Fibroblast of lung (primary cell): ENCODE measurements around the gene SPATA33.
"Not testable (repeated sequence)": the region's sequence is repeated elsewhere in the genome, so short reads cannot be mapped to it uniquely, and the experiment has no call there.

ENCODE experiments used
- EZH2 ChIP-seq: IDR thresholded peaks from 2 replicates; pipeline ENCODE4 v1.5.1; 2012; ENCODE audit warnings: low read length, control low read depth, mild to moderate bottlenecking; ENCODE audit errors: missing control alignments
- TF ChIP-seq, protein P1 (sequence below), 2 donors: IDR thresholded peaks in 1 of 2; conservative IDR thresholded peaks in 1 of 2; 1 replicate in 1 of 2; 2 replicates in 1 of 2; pipeline ENCODE4 v1.5.1; 2011 to 2012; ENCODE audit warnings: low read length in 2 of 2, control low read depth in 1 of 2, inconsistent platforms in 1 of 2, low read depth in 1 of 2, mild to moderate bottlenecking in 1 of 2

DNA sequence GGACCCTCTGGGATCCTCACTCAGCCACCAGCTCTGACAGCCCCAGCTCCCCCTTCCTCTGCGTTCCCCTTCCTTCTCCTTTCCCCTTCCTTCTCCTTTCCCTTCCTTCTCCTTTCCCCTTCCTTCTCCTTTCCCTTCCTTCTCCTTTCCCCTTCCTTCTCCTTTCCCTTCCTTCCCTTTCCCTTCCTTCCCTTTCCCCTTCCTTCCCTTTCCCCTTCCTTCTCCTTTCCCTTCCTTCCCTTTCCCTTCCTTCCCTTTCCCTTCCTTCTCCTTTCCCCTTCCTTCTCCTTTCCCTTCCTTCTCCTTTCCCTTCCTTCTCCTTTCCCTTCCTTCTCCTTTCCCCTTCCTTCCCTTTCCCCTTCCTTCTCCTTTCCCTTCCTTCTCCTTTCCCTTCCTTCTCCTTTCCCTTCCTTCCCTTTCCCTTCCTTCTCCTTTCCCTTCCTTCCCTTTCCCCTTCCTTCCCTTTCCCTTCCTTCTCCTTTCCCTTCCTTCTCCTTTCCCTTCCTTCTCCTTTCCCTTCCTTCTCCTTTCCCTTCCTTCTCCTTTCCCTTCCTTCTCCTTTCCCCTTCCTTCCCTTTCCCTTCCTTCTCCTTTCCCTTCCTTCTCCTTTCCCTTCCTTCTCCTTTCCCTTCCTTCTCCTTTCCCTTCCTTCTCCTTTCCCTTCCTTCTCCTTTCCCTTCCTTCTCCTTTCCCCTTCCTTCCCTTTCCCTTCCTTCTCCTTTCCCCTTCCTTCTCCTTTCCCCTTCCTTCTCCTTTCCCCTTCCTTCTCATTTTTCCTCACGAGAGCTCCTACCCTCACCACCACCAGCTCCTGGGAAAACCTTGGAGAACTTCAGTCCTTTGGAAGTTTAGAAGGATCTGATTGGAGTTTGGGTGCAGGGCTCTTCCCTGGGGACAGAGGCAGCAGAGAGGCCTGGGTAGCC is 22.9 kb upstream of the SPATA33 start:
- TF ChIP-seq, protein P1, sequence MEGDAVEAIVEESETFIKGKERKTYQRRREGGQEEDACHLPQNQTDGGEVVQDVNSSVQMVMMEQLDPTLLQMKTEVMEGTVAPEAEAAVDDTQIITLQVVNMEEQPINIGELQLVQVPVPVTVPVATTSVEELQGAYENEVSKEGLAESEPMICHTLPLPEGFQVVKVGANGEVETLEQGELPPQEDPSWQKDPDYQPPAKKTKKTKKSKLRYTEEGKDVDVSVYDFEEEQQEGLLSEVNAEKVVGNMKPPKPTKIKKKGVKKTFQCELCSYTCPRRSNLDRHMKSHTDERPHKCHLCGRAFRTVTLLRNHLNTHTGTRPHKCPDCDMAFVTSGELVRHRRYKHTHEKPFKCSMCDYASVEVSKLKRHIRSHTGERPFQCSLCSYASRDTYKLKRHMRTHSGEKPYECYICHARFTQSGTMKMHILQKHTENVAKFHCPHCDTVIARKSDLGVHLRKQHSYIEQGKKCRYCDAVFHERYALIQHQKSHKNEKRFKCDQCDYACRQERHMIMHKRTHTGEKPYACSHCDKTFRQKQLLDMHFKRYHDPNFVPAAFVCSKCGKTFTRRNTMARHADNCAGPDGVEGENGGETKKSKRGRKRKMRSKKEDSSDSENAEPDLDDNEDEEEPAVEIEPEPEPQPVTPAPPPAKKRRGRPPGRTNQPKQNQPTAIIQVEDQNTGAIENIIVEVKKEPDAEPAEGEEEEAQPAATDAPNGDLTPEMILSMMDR (conservative IDR thresholded peaks at IDR 0.05 in 1 of 2, IDR thresholded peaks at IDR 0.05 in 1 of 2; ENCODE audit: low read depth in 1 of 2, low read length in 2 of 2): not testable (repeated sequence)
- peak; percentile 44 for TF ChIP-seq EZH2
